Measurements from ENCODE around the gene ATP1A3. TPM values are rescaled to one million over a fixed set of nuclear protein-coding genes. Genes with fewer than 3 reads are reported as not detected.
"Not testable (repeated sequence)": the region's sequence is repeated elsewhere in the genome, so short reads cannot be mapped to it uniquely, and the experiment has no call there.

Gene ATP1A3
- total and polyA plus RNA-seq, 12 donors, result 38.0 to 419 (median 334) TPM

GRCh38 chr19:42038666-42039065, 44.6 kb upstream of the ATP1A3 start:
- TF ChIP-seq CTCF (IDR thresholded peaks at IDR 0.05), result no peak
- peak; percentile 59 to 81 for DNase-seq
- Histone ChIP-seq H3K4me1 (peaks cover 3 to 31% (median 14%) of the 10 kb centered on the region in 9 donors), H3K27ac (peak overlapping the region in 9 of 10 donors; percentile 22 to 90 (median 73)), H3K4me3 (no peak overlapping the region), H3K27me3 (no peaks in the 10 kb centered on the region), H3K9me3 (no peaks in the 10 kb centered on the region), H3K36me3 (no peaks in the 10 kb centered on the region)
- WGBS, 2 donors, result 31 to 49% methylated on average over 6 of the region's 6 CpGs
- intact Hi-C loops (cut with DNase I), result loop anchor here in 3 of 10 donors (5.0 kb wide), 1 partner anchor 41 kb away; no protein-coding TSS in a partner anchor
- ATAC-seq, result peak; percentile 86 to 96 (median 92)

GRCh38 chr19:42037649-42038048, 43.6 kb upstream of the ATP1A3 start:
- intact Hi-C loops (cut with DNase I), result loop anchor here in 3 of 10 donors (5.0 kb wide), 1 partner anchor 40 kb away; no protein-coding TSS in a partner anchor
- peak; percentile 21 to 77 (median 44) for ATAC-seq
- Histone ChIP-seq H3K27me3 (no peaks in the 10 kb centered on the region), H3K36me3 (no peaks in the 10 kb centered on the region), H3K4me3 (no peak overlapping the region), H3K4me1 (peaks cover 3 to 31% (median 14%) of the 10 kb centered on the region in 9 donors), H3K27ac (peak overlapping the region in 8 of 10 donors; percentile 23 to 90 (median 74)), H3K9me3 (no peaks in the 10 kb centered on the region)
- peak in 1 of 2 donors; percentile 42 for DNase-seq
- WGBS, 2 donors, result 51 to 55% methylated on average over 4 to 5 of the region's 5 CpGs
- no peak for TF ChIP-seq CTCF (IDR thresholded peaks at IDR 0.05)

- H3K9me3 ChIP-seq, H3K36me3 ChIP-seq, ATAC-seq, H3K27ac ChIP-seq, H3K27me3 ChIP-seq: not testable (repeated sequence)
- intact Hi-C loops (cut with DNase I), result loop anchor here in 6 of 10 donors (2.0 to 5.0 kb wide), 2 partner anchors 36 to 38 kb away; no protein-coding TSS in a partner anchor
- WGBS, 2 donors, result 30 to 33% methylated on average over 17 of the region's 17 CpGs
- H3K4me3 ChIP-seq, result peak overlapping the region in 2 of 10 donors; percentile 12 to 16
- H3K4me1 ChIP-seq, result peaks cover 3 to 25% (median 14%) of the 10 kb centered on the region in 9 donors
- TF ChIP-seq CTCF (IDR thresholded peaks at IDR 0.05), result peak; percentile 75 to 85 (median 82)
- DNase-seq, result peak in 1 of 2 donors; percentile 23
Observed at GRCh38 chr19:42034640-42035391, 40.8 kb upstream of the ATP1A3 start.

- no peak for TF ChIP-seq CTCF (IDR thresholded peaks at IDR 0.05)
- DNase-seq, result no peak
- H3K36me3 ChIP-seq, result no peaks in the 10 kb centered on the region
- ATAC-seq, result no peak
- H3K4me1 ChIP-seq, result peaks cover 3 to 21% (median 13%) of the 10 kb centered on the region in 9 donors
- 79 to 81% methylated on average over 5 of the region's 5 CpGs for WGBS, 2 donors
- no peak overlapping the region for H3K27ac ChIP-seq
- no peaks in the 10 kb centered on the region for H3K9me3 ChIP-seq
- H3K27me3 ChIP-seq, result no peaks in the 10 kb centered on the region
- intact Hi-C loops (cut with DNase I), result loop anchor here in 2 of 10 donors (5.0 kb wide), 1 partner anchor 36 kb away; no protein-coding TSS in a partner anchor
- H3K4me3 ChIP-seq, result no peak overlapping the region
Observed at GRCh38 chr19:42033413-42033812, 39.4 kb upstream of the ATP1A3 start.

Data from heart right ventricle (tissue), 16 donors.